H9 (cell line): ENCODE results near the gene LENG1. TPM values are rescaled to one million over a fixed set of nuclear protein-coding genes. Genes with fewer than 3 reads are reported as not detected.
A peak's percentile ranks its signal among the peaks of the same experiment; 100 is the strongest.

Experiments used
- DNase-seq: peaks from one replicate; pipeline ENCODE4 v3.0.0-alpha.2; 2017
- H2AFZ ChIP-seq: one replicate; pipeline ENCODE4 v1.6.1; 2013; ENCODE audit warnings: mild to moderate bottlenecking, low read length, control low read depth, moderate library complexity
- H2AK5ac ChIP-seq: 2 replicates; pipeline ENCODE4 v1.6.1; 2013; ENCODE audit warnings: low read length, control low read depth, mixed read lengths; ENCODE audit not compliant: insufficient read length
- H2BK120ac ChIP-seq: one replicate; pipeline ENCODE4 v1.6.1; 2013; ENCODE audit warnings: low read depth, mild to moderate bottlenecking, low read length, control low read depth, inconsistent platforms; ENCODE audit not compliant: poor library complexity, severe bottlenecking
- H2BK12ac ChIP-seq: 2 replicates; pipeline ENCODE4 v1.6.1; 2013; ENCODE audit warnings: low read length, control low read depth, mixed read lengths, low read depth; ENCODE audit not compliant: insufficient read length
- H2BK15ac ChIP-seq: 2 replicates; pipeline ENCODE4 v1.6.1; 2013; ENCODE audit warnings: low read depth, low read length, control low read depth
- H2BK20ac ChIP-seq: one replicate; pipeline ENCODE4 v1.6.1; 2013; ENCODE audit warnings: low read depth, mild to moderate bottlenecking, low read length, control low read depth, inconsistent platforms; ENCODE audit not compliant: poor library complexity, severe bottlenecking
- H2BK5ac ChIP-seq: 2 replicates; pipeline ENCODE4 v1.6.1; 2013; ENCODE audit warnings: low read length, control low read depth, mixed read lengths; ENCODE audit not compliant: insufficient read length
- H3K14ac ChIP-seq: 2 replicates; pipeline ENCODE4 v1.6.1; 2013; ENCODE audit warnings: low read length, control low read depth; ENCODE audit not compliant: insufficient read depth
- H3K18ac ChIP-seq: 2 replicates; pipeline ENCODE4 v1.6.1; 2013; ENCODE audit warnings: low read depth, mild to moderate bottlenecking, mixed read lengths, low read length, control low read depth; ENCODE audit not compliant: insufficient read length
- H3K23ac ChIP-seq: 2 replicates; pipeline ENCODE4 v1.6.1; 2013; ENCODE audit warnings: low read length, control low read depth, mixed read lengths, low read depth; ENCODE audit not compliant: insufficient read length
- H3K23me2 ChIP-seq: 2 replicates; pipeline ENCODE4 v1.6.1; 2013; ENCODE audit warnings: low read depth, mild to moderate bottlenecking, mixed read lengths, low read length, control low read depth; ENCODE audit not compliant: insufficient read length, poor library complexity, severe bottlenecking
- H3K27ac ChIP-seq: 2 replicates; pipeline ENCODE4 v1.5.1; 2013; ENCODE audit warnings: low read length, control low read depth, mixed read lengths, low read depth; ENCODE audit not compliant: insufficient read length
- H3K27me3 ChIP-seq: 2 replicates; pipeline ENCODE4 v1.6.1; 2013; ENCODE audit warnings: low read length, control low read depth, inconsistent platforms; ENCODE audit not compliant: insufficient read depth
- H3K4ac ChIP-seq: 2 replicates; pipeline ENCODE4 v1.6.1; 2013; ENCODE audit warnings: low read depth, mild to moderate bottlenecking, control low read depth, inconsistent platforms, low read length, moderate library complexity
- H3K4me1 ChIP-seq: 2 replicates; pipeline ENCODE4 v1.6.1; 2013; ENCODE audit warnings: low read length, control low read depth, inconsistent platforms; ENCODE audit not compliant: insufficient read depth
- H3K4me2 ChIP-seq: 2 replicates; pipeline ENCODE4 v1.6.1; 2013; ENCODE audit warnings: low read length, control low read depth, mixed read lengths; ENCODE audit not compliant: insufficient read length, insufficient read depth
- H3K56ac ChIP-seq: 2 replicates; pipeline ENCODE4 v1.6.1; 2013; ENCODE audit warnings: low read depth, mild to moderate bottlenecking, mixed read lengths, low read length, control low read depth; ENCODE audit not compliant: insufficient read length
- H3K79me1 ChIP-seq: 2 replicates; pipeline ENCODE4 v1.6.1; 2013; ENCODE audit warnings: low read depth, mild to moderate bottlenecking, moderate library complexity, low read length, control low read depth, inconsistent platforms; ENCODE audit not compliant: insufficient read depth, poor library complexity, severe bottlenecking
- H3K79me2 ChIP-seq: 2 replicates; pipeline ENCODE4 v1.6.1; 2013; ENCODE audit warnings: low read length, control low read depth, inconsistent platforms; ENCODE audit not compliant: insufficient read depth
- H3K9ac ChIP-seq: 2 replicates; pipeline ENCODE4 v1.6.1; 2013; ENCODE audit warnings: low read length, control low read depth, mixed read lengths; ENCODE audit not compliant: insufficient read length; ENCODE audit errors: extremely low read depth
- H3K9me3 ChIP-seq: one replicate; pipeline ENCODE4 v1.6.1; 2013; ENCODE audit warnings: low read depth, low read length, inconsistent platforms; ENCODE audit not compliant: control insufficient read depth
- H3T11ph ChIP-seq: one replicate; pipeline ENCODE4 v1.6.1; 2013; ENCODE audit warnings: mild to moderate bottlenecking, low read length, control low read depth, inconsistent platforms
- H4K20me1 ChIP-seq: one replicate; pipeline ENCODE4 v1.6.1; 2013; ENCODE audit not compliant: control insufficient read depth, insufficient read length, insufficient read depth
- H4K5ac ChIP-seq: 2 replicates; pipeline ENCODE4 v1.6.1; 2013; ENCODE audit warnings: low read depth, mild to moderate bottlenecking, mixed read lengths, low read length, control low read depth; ENCODE audit not compliant: insufficient read length
- H4K8ac ChIP-seq: replicated peaks from 2 replicates; pipeline ENCODE4 v1.6.1; 2013; ENCODE audit warnings: low read length, control low read depth, mixed read lengths, low read depth; ENCODE audit not compliant: insufficient read length
- H4K91ac ChIP-seq: 2 replicates; pipeline ENCODE4 v1.6.1; 2013; ENCODE audit warnings: low read depth, mild to moderate bottlenecking, moderate library complexity, mixed read lengths, low read length, control low read depth; ENCODE audit not compliant: insufficient read length
- H3K27ac Mint-ChIP-seq, 3 experiments: 2 replicates in 2 of 3; 3 replicates in 1 of 3; pipeline ENCODE4 v1.8.0; 2020 to 2021; ENCODE audit warnings: mixed read lengths in 3 of 3, mild to moderate bottlenecking in 1 of 3, moderate library complexity in 1 of 3
- H3K27me3 Mint-ChIP-seq: 2 replicates; pipeline ENCODE4 v1.8.0; 2021; ENCODE audit warnings: low read depth, mild to moderate bottlenecking, moderate library complexity, mixed read lengths
- H3K36me3 Mint-ChIP-seq, 3 experiments: 2 replicates in 2 of 3; 3 replicates in 1 of 3; pipeline ENCODE4 v1.8.0; 2020 to 2021; ENCODE audit warnings: low read depth in 3 of 3, mixed read lengths in 3 of 3; ENCODE audit not compliant: insufficient read depth in 1 of 3
- H3K4me1 Mint-ChIP-seq, 2 experiments: 2 replicates each; pipeline ENCODE4 v1.8.0; 2020; ENCODE audit warnings: mixed read lengths in 2 of 2
- H3K4me3 Mint-ChIP-seq, 2 experiments: 2 replicates in 1 of 2; 3 replicates in 1 of 2; pipeline ENCODE4 v1.8.0; 2020 to 2021; ENCODE audit warnings: mild to moderate bottlenecking in 2 of 2, mixed read lengths in 2 of 2, moderate library complexity in 1 of 2
- H3K9me3 Mint-ChIP-seq, 2 experiments: 2 replicates in 1 of 2; 3 replicates in 1 of 2; pipeline ENCODE4 v1.8.0; 2020; ENCODE audit warnings: mild to moderate bottlenecking in 2 of 2, mixed read lengths in 2 of 2, moderate library complexity in 1 of 2
- CTCF ChIP-seq: fragments of 200-600 bp; sonication (generic); conservative IDR thresholded peaks from 3 replicates; pipeline ENCODE4 v1.8.0; 2021; ENCODE audit warnings: antibody characterized with exemption, mild to moderate bottlenecking
- WGBS: extraction: QIAGEN DNeasy Blood & Tissue Kit; methylation state at CpG from one replicate; pipeline ENCODE4 v1.1.7; 2013; ENCODE audit warnings: missing lambda C conversion rate, low lambda C conversion rate, mixed read lengths; ENCODE audit not compliant: insufficient read length; ENCODE audit errors: extremely low coverage; 5-methylcytosine and 5-hydroxymethylcytosine counted together
- total RNA-seq: library from RNA; stranded (reverse); gene quantifications from 2 replicates; pipeline ENCODE4 v1.2.1, GENCODE V29; 2021

The LENG1 gene
- total RNA-seq, 1 experiment from 2014 or later, result 7.1 TPM

- no peaks in the 10 kb centered on the region for H4K20me1 ChIP-seq
- WGBS, result no CpG with 5 or more reads among the region's 10 CpGs
- H3K27ac ChIP-seq, result no peak overlapping the region
These were observed 5.7 kb downstream of the LENG1 start for GRCh38 chr19:54153731-54154326.

More at GRCh38 chr19:54153731-54154326, 5.7 kb downstream of the LENG1 start:
- Histone ChIP-seq H3K9ac (no peak overlapping the region), H2BK15ac (no peak overlapping the region), H3K27me3 (no peaks in the 10 kb centered on the region), H3K14ac (no peak overlapping the region), H3K4me2 (no peak overlapping the region), H3K9me3 (no peaks in the 10 kb centered on the region), H3K4me1 (no peaks in the 10 kb centered on the region), H4K5ac (no peak overlapping the region), H3T11ph (no peak overlapping the region), H3K4ac (no peak overlapping the region), H2BK20ac (no peak overlapping the region), H2AFZ (no peak overlapping the region), H3K23me2 (peaks cover under 1% of the 10 kb centered on the region), H3K56ac (no peak overlapping the region), H2BK12ac (no peak overlapping the region), H3K79me1 (no peaks in the 10 kb centered on the region), H2BK120ac (no peak overlapping the region), H4K91ac (no peak overlapping the region), H2AK5ac (no peak overlapping the region), H4K8ac (no peak overlapping the region), H3K79me2 (no peaks in the 10 kb centered on the region; the same call in 1 of the 2 replicates), H3K23ac (no peak overlapping the region), H3K18ac (no peak overlapping the region), H2BK5ac (no peak overlapping the region)
- H3K9me3 Mint-ChIP-seq, result no peaks in the 10 kb centered on the region
- peak overlapping the region in 1 of 3 experiments; percentile 90; a peak in 2 of 7 replicates for H3K27ac Mint-ChIP-seq
- no peaks in the 10 kb centered on the region; the same call in 1 of the 2 replicates for H3K27me3 Mint-ChIP-seq
- no peak for TF ChIP-seq CTCF
- DNase-seq, result no peak
- peaks cover 4 to 5% of the 10 kb centered on the region in 2 experiments; a peak in 3 of 4 replicates for H3K4me1 Mint-ChIP-seq
- peaks cover 50 to 84% (median 84%) of the 10 kb centered on the region in 3 experiments for H3K36me3 Mint-ChIP-seq
- no peak overlapping the region for H3K4me3 Mint-ChIP-seq
